PFSK-1 (cell line): Measurements from ENCODE around the gene TMEM63C.

Source experiments
- FOXP2 ChIP-seq: optimal IDR thresholded peaks from 2 replicates; pipeline ENCODE3; 2011; ENCODE audit warnings: borderline replicate concordance, control low read depth, inconsistent platforms; ENCODE audit not compliant: insufficient read depth; ENCODE audit errors: extremely low read length, extremely low read depth
- POLR2AphosphoS5 ChIP-seq: IDR thresholded peaks from 2 replicates; pipeline ENCODE4 v1.6.1; 2012; ENCODE audit warnings: low read depth, mild to moderate bottlenecking, control low read depth, low read length, moderate library complexity
- REST ChIP-seq, 2 experiments: IDR thresholded peaks; 2 replicates each; pipeline versions ENCODE4 v1.6.1 to v1.8.0; 2011 to 2012; ENCODE audit warnings: low read depth in 2 of 2, low read length in 2 of 2, control low read depth in 1 of 2, inconsistent platforms in 1 of 2, mild to moderate bottlenecking in 1 of 2, moderate library complexity in 1 of 2; ENCODE audit not compliant: insufficient read depth in 1 of 2
- SIN3A ChIP-seq: IDR thresholded peaks from 2 replicates; pipeline ENCODE4 v1.6.1; 2012; ENCODE audit warnings: mild to moderate bottlenecking, low read length, moderate library complexity, borderline replicate concordance; ENCODE audit not compliant: insufficient read depth
- TAF1 ChIP-seq: IDR thresholded peaks from 2 replicates; pipeline ENCODE4 v1.6.1; 2012; ENCODE audit warnings: low read length, control low read depth, borderline replicate concordance; ENCODE audit not compliant: insufficient read depth

Gene TMEM63C

GRCh38 chr14:77180726-77181602 lies 634 bp upstream of the TMEM63C start:
- TF ChIP-seq TAF1 (no peak), SIN3A (no peak), FOXP2 (no peak), REST (IDR thresholded peaks at IDR 0.05; ENCODE audit: insufficient read depth in 1 of 2, low read depth in 2 of 2, low read length in 2 of 2) (no peak), POLR2AphosphoS5 (no peak)

GRCh38 chr14:77183896-77184295 lies 2.3 kb downstream of the TMEM63C start:
- TF ChIP-seq SIN3A, result no peak
- TF ChIP-seq FOXP2, result no peak
- TF ChIP-seq POLR2AphosphoS5, result no peak
- TF ChIP-seq REST (IDR thresholded peaks at IDR 0.05; ENCODE audit: insufficient read depth in 1 of 2, low read depth in 2 of 2, low read length in 2 of 2), result no peak
- no peak for TF ChIP-seq TAF1

- no peak for TF ChIP-seq REST (IDR thresholded peaks at IDR 0.05; ENCODE audit: insufficient read depth in 1 of 2, low read depth in 2 of 2, low read length in 2 of 2)
Measured at GRCh38 chr14:77184396-77185092, 2.9 kb downstream of the TMEM63C start.

- TF ChIP-seq POLR2AphosphoS5 (no peak), TAF1 (no peak), FOXP2 (no peak), REST (IDR thresholded peaks at IDR 0.05; ENCODE audit: insufficient read depth in 1 of 2, low read depth in 2 of 2, low read length in 2 of 2) (no peak), SIN3A (no peak)
Measured at GRCh38 chr14:77185093-77185465, 3.5 kb downstream of the TMEM63C start.
